ENCODE results near the gene JDP2. TPM values are rescaled to one million over a fixed set of nuclear protein-coding genes. Genes with fewer than 3 reads are reported as not detected.

JDP2 gene
- polyA plus RNA-seq, 1 experiment: 83.8 TPM

DNA sequence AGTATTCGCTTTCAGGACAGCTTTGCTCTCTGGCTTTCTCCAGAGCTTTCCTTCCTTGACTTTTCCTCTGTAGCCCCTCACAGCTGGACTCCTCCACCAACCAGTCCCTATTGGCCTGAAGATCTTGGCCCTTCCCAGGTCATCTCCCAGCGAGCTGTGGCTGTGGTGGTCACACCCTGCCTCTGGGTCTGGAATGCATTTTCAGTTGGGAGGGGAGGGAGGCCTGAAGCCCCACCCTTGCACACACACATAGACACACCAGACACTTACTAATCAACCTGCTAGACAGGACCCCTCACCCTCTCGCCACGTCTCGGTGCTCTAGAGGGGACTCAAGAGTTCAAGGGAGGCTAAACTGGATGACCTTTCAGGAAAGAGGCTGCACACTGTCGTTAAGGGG is 13.9 kb downstream of the JDP2 start:
- H3K36me3 ChIP-seq (ENCODE audit: control insufficient read depth, insufficient read depth, low read length): peaks cover 37% of the 10 kb centered on the region
- no peak for DNase-seq (ENCODE audit: low read depth)
- CTCF ChIA-PET: interaction anchor here (1.2 to 1.4 kb wide), 3 partner anchors 11 to 47 kb away, joined by 3 to 4 read pairs (median 3); no protein-coding TSS in a partner anchor
- H3K4me3 ChIP-seq (ENCODE audit: low read depth, low read length): no peak overlapping the region
- no peaks in the 10 kb centered on the region for H3K27me3 ChIP-seq (ENCODE audit: control insufficient read depth, insufficient read depth, low read length)
- TF ChIP-seq, protein P1, sequence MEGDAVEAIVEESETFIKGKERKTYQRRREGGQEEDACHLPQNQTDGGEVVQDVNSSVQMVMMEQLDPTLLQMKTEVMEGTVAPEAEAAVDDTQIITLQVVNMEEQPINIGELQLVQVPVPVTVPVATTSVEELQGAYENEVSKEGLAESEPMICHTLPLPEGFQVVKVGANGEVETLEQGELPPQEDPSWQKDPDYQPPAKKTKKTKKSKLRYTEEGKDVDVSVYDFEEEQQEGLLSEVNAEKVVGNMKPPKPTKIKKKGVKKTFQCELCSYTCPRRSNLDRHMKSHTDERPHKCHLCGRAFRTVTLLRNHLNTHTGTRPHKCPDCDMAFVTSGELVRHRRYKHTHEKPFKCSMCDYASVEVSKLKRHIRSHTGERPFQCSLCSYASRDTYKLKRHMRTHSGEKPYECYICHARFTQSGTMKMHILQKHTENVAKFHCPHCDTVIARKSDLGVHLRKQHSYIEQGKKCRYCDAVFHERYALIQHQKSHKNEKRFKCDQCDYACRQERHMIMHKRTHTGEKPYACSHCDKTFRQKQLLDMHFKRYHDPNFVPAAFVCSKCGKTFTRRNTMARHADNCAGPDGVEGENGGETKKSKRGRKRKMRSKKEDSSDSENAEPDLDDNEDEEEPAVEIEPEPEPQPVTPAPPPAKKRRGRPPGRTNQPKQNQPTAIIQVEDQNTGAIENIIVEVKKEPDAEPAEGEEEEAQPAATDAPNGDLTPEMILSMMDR (IDR thresholded peaks at IDR 0.05; ENCODE audit: insufficient read depth, low read depth, low read length): no peak
- POLR2A ChIA-PET: interaction anchor here (0.5 to 0.6 kb wide), 2 partner anchors 10 to 46 kb away, joined by 3 read pairs; no protein-coding TSS in a partner anchor

DNA sequence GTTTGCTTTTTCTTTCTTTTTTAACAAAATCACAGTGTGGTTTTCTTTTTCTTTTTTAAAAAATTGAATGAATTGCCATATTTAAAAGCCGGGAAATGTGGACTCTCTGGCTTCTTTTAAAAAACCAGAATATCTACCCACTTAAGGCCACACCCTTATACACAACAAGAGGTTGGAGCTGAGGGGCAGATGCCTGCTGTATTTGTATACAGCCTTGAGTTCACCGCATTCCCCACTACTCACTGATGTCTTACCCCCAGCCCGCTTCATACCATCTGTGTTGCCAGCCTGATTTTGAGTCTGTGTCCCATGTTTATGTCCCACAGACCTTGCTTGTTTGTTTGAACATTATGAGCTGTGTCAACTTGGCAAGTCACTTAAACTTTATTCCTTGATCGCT is 14.3 kb downstream of the JDP2 start:
- Histone ChIP-seq H3K36me3 (ENCODE audit: control insufficient read depth, insufficient read depth, low read length) (peaks cover 37% of the 10 kb centered on the region), H3K4me3 (ENCODE audit: low read depth, low read length) (no peak overlapping the region), H3K27me3 (ENCODE audit: control insufficient read depth, insufficient read depth, low read length) (no peaks in the 10 kb centered on the region)
- POLR2A ChIA-PET: interaction anchor here (0.6 kb wide), 1 partner anchor 10 kb away, joined by 3 read pairs; no protein-coding TSS in a partner anchor
- TF ChIP-seq, protein P1 (IDR thresholded peaks at IDR 0.05; ENCODE audit: insufficient read depth, low read depth, low read length): no peak
- CTCF ChIA-PET: interaction anchor here (1.4 to 1.8 kb wide), 2 partner anchors 10 to 11 kb away, joined by 4 to 7 read pairs; no protein-coding TSS in a partner anchor
- no peak for DNase-seq (ENCODE audit: low read depth)

DNA sequence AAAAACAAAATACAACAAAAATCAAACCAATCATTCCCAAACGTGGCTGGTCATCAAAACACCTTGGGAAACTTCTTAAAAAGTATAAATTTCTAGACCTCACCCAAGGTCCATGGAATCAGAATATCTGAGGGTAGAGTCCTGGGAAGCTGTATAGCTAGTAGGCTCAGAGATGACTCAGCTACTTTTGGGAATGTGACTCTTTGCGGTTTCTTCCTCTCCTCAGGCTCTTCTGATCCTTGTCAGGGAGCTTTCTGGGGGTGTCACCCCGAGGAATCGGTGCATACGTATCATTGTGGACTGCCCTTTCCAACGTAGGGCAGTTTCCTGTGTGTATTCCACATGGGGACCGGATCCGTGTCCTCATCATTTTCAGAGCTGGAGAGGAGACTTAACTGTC is 14.8 kb downstream of the JDP2 start:
- Histone ChIP-seq H3K36me3 (ENCODE audit: control insufficient read depth, insufficient read depth, low read length) (peaks cover 33% of the 10 kb centered on the region), H3K27me3 (ENCODE audit: control insufficient read depth, insufficient read depth, low read length) (no peaks in the 10 kb centered on the region), H3K4me3 (ENCODE audit: low read depth, low read length) (no peak overlapping the region)
- TF ChIP-seq, protein P1 (IDR thresholded peaks at IDR 0.05; ENCODE audit: insufficient read depth, low read depth, low read length): no peak
- ChIA-PET CTCF (interaction anchor here (1.4 to 1.8 kb wide), 3 partner anchors 10 to 12 kb away, joined by 4 to 7 read pairs (median 4); no protein-coding TSS in a partner anchor), POLR2A (no interaction called here)
- no peak for DNase-seq (ENCODE audit: low read depth)

DNA sequence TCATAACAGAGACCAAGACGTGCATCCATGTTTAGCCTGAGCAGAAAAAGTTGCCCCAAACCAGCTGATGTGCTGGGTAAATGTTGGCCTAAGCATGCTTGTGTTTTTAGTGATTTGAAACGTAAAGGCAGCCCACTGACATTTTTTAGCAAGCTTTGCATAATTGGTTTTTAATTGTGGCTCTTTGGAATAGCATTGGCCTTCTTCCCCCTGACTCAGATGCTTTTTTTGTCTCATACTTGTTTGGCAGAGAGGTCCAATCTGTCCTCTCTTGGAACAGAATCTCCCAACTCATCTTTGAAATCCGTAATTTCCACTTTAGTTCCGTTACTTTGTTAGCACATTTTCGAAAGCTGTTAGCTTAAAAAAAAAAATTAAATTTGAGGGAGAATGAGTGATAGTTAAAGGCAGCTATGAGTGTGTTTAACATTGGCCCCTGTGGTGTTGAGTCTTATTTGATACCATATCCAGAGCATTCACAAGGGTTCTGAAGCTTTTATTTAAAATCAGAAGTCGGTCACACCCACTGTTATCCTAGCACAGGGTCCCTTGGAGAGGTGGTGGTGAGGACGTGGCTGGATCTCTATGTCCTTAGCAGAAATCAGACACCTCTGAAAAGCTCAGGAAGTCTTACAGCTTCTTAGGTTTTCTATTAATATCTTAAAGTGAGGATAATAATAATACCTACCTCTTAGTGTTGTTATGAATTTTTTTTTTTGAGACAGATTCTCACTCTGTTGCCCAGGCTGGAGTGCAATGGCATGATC is 15.6 kb downstream of the JDP2 start:
- ChIA-PET CTCF (interaction anchor here (1.3 to 1.8 kb wide), 4 partner anchors 9 to 46 kb away, joined by 3 to 7 read pairs (median 4); no protein-coding TSS in a partner anchor), POLR2A (no interaction called here)
- Histone ChIP-seq H3K36me3 (ENCODE audit: control insufficient read depth, insufficient read depth, low read length) (peaks cover 29% of the 10 kb centered on the region), H3K27me3 (ENCODE audit: control insufficient read depth, insufficient read depth, low read length) (no peaks in the 10 kb centered on the region), H3K4me3 (ENCODE audit: low read depth, low read length) (no peak overlapping the region)
- TF ChIP-seq, protein P1 (IDR thresholded peaks at IDR 0.05; ENCODE audit: insufficient read depth, low read depth, low read length): no peak
- DNase-seq (ENCODE audit: low read depth): no peak

DNA sequence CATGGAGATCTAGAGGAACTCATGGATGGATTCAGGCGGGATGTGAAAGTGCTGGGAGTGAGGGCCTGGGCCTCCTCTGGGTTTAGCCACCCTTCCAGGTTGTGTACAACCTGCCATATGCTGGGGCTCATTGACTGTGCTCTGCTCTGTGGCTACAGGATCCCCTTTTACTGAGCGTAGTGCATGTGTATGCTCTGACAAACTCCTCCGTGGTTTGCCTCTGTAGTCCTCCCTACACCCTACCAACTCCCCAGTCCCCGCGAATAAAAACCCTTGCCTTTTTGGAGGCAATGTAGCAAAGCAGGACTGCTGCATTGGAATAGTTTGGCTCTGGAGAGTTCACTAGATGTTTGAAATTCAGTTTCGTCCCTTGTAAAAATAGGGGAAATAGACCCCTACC is 17.4 kb downstream of the JDP2 start:
- ChIA-PET CTCF (interaction anchor here (1.4 kb wide), 1 partner anchor 10 kb away, joined by 4 read pairs; no protein-coding TSS in a partner anchor), POLR2A (no interaction called here)
- Histone ChIP-seq H3K27me3 (ENCODE audit: control insufficient read depth, insufficient read depth, low read length) (no peaks in the 10 kb centered on the region), H3K4me3 (ENCODE audit: low read depth, low read length) (no peak overlapping the region), H3K36me3 (ENCODE audit: control insufficient read depth, insufficient read depth, low read length) (peaks cover 19% of the 10 kb centered on the region)
- no peak for DNase-seq (ENCODE audit: low read depth)
- TF ChIP-seq, protein P1 (IDR thresholded peaks at IDR 0.05; ENCODE audit: insufficient read depth, low read depth, low read length): no peak
